NCI-H345 treated with DMSO at 0.1 percent for 48 hours (cell line): ENCODE measurements around the gene ASCC2.
"Not testable (repeated sequence)": the region's sequence is repeated elsewhere in the genome, so short reads cannot be mapped to it uniquely, and the experiment has no call there.

Experiments
- DNase-seq: peaks from one replicate; lab custom pipeline; 2025; ENCODE audit not compliant: unreplicated experiment; lab: John Stamatoyannopoulos, UW

ASCC2 gene, protein sequence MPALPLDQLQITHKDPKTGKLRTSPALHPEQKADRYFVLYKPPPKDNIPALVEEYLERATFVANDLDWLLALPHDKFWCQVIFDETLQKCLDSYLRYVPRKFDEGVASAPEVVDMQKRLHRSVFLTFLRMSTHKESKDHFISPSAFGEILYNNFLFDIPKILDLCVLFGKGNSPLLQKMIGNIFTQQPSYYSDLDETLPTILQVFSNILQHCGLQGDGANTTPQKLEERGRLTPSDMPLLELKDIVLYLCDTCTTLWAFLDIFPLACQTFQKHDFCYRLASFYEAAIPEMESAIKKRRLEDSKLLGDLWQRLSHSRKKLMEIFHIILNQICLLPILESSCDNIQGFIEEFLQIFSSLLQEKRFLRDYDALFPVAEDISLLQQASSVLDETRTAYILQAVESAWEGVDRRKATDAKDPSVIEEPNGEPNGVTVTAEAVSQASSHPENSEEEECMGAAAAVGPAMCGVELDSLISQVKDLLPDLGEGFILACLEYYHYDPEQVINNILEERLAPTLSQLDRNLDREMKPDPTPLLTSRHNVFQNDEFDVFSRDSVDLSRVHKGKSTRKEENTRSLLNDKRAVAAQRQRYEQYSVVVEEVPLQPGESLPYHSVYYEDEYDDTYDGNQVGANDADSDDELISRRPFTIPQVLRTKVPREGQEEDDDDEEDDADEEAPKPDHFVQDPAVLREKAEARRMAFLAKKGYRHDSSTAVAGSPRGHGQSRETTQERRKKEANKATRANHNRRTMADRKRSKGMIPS

DNA sequence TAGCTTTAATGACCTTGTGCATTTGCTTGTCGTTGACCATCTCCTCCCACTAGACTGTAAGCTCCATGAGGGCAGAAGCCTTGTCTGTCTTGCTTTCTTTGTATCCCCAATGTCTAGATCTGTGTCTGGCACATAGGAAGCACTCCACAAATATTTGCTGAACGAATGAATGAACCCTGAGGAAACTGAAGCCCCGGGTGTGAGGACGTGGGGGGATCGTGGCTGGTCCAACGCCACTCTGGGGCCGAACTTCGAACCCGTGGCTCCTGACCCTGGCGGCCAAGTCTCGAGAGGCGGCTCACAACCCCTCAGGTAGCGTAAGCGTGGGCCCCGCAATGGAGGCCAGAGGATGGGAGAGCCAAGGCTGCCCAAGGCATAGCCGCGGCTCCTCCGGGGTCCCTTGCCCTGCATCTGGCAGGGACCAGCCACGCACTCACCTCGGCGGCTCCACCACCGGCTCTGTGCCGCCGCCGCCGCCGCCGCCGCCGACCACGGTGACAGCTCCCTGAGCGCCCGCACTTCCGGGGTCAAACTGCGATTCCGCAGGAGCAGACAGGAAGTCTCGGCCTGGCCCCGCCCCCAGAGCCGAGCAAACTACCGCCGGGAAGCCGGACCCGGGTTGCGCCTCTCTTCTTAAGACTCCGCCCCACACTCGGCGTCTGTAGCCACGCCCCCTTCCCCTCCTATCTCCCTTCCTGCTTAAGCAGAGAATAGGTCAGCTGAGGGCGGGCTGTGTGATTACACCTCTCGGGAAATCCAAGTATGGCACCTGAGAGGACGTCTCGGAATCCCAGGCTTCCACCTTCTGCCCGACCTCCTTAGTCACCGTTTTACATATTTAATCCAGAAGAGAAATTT, at the start of gene ASCC2:
TSS of gene ASCC2 (minus strand) at position 534 of the 858 bp plus-strand sequence. CDS start 5,949 bp downstream, outside the sequence.
- peak; percentile 84 for DNase-seq

DNA sequence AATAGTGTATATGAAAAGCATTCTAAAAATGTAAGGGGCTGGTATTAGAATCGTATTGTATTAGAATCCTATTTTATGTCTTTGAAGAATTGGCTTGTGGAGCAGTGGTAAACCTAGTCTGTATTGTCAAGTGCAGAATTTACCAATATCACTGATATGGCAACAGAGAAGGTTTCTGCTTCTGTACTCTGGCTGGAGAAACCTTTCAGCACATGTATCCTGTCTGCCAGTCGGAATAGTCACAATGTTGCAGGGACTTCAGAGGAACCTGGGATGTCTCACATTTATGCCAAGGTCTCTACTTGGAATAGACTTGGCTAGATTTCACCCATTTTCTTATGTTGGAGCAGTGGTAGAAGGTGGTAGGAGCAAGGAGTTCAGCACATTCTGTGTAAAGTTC, 49.3 kb upstream of the ASCC2 start:
- DNase-seq, result no peak

DNA sequence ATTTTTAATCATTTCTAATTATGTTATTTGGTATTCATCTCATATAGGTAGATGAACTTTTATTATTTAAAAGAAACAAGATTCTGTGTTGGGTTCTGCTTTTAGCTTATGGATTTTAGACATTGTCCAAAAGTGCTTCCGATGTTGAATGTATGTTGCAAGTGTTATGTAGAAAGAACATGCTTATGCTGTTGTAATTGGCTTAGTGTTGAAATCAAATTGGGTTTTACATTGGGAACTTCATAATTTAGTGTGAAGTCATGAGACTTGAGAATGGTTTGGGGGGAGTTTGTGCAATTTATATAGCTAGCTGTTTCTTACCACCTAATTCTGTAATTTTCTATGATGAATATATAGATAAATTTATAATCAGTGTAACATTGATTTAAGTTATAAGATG, 48.5 kb upstream of the ASCC2 start:
- no peak for DNase-seq

DNA sequence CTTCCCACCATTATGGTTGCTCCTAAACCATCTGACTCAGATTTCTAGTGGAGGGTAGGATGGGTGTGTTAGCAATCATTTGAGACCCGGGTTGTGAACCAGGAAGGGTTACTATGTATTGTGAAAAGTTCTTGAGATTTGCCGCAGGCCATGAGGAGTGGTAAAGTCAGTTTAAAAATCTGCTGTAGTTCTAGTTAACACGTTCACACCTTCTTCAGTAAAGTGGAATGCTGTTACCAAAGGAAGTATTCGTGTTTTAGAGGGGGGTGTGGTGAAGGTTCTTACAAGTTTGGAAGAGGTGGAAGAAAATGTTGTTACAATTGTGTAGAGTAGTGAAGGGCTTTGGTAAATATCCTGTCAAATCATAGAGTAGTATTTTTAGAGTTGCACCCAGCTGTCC, 47.5 kb upstream of the ASCC2 start:
- DNase-seq, result no peak

DNA sequence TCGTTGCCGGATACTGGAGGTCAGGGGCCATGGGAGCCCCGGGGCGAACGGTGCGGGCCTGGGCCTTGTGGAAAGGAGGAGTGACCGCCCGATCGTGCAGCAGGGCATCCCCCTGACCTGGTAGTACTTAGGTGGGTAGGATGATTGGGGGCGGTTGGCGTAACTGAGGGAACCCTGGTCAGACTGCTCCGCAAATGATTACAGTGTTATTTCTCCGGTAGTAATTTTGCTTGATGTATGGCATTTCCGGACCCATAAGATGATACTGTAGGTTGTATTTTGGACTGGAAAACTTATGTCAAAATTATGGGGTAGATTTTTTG, 45.7 kb upstream of the ASCC2 start:
- DNase-seq, result no peak

DNA sequence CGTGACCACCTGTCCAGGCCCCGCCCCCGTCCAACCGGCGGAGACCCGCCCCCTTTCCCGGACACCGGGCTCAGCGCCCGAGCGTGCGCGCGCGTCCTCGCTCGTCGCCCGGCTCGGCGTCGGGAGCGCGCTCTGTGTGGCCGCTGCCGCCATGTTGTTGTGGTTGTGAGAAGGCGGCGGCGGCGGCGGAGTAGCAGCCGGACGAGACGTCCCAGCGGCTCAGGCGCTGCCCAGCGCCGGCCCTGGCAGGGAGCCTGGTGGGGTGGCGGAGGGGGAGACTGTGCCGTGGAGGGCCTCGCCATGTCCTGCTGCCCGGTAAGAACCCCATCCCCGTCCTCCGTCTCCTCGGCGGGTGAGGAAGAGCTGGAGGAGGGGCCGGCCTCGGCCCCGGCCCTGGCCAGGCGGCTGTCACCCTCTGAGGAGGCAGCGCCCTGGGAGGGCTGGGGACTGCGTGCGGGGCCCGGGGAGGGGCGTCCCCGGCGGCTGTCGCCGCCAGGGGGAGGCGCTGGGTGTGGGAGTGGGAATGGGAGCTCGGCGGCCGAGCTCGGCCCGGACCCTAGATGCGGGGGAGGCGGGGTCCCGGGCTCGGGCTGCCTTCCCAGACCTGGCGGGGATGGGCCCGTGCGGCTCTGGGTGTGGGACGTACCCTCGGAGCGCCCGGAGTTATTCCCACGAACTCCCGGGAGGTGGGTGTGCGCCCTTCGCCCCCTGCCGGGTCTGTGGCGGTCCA, 45.1 kb upstream of the ASCC2 start, which contains the start of gene MTMR3:
TSS of gene MTMR3 (plus strand) at position 130 of the 730 bp plus-strand sequence. CDS start 87,886 bp downstream, outside the sequence.
- peak; percentile 65 for DNase-seq

DNA sequence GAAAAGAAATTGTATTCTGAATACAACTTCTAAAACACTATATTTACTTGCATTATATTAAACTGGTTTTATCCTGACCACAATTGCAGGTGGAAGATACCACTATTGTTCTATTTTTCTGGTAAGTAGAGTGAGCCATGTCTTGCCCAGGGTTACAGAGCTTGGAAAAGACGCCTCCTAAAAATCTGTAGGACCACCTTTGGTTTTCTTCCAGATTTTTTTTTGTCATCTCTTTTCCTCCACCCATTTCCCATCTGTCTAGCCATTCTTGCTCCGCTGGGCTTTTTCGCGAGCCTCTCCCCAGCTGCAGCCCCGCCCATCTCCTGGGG, 44.6 kb upstream of the ASCC2 start:
- no peak for DNase-seq

DNA sequence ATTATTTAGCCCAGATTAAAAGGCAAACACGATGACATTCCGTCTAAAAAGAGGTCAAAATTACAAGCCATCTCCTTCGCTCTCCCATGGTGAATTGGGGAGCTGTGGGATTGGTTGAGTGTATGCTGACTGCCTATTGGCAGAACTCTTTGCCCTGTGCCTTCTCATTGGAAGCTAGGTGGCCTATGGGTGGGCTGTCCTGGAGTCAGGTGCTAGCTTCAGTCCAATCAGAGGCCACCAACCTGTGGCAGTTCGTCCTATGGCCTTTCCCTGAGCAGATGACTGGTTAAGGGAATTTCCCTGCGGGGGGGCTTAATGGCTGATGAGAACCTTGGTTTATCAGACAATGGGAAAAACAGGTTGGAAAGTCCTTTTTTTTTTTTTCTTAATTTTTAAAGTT, 41.7 kb upstream of the ASCC2 start:
- no peak for DNase-seq

DNA sequence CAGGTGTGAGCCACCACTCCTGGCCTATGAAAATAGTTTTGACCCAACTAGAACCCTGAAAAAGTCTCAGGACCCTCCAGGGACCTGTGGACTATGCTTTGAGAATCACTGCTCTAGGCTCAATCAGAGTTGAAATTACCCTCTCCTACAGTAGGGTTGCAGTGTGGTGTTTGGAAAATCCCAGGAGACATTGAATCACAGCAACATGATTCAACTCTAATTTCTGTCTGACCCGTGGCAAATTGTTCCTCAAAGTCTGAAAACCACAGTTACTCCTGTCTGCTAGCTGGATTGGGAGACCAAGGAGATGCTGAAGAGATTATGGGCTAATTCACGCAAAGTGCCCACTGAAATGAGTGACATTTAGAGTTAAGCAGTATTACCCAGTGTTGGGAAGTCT, 39.5 kb upstream of the ASCC2 start:
- no peak for DNase-seq

DNA sequence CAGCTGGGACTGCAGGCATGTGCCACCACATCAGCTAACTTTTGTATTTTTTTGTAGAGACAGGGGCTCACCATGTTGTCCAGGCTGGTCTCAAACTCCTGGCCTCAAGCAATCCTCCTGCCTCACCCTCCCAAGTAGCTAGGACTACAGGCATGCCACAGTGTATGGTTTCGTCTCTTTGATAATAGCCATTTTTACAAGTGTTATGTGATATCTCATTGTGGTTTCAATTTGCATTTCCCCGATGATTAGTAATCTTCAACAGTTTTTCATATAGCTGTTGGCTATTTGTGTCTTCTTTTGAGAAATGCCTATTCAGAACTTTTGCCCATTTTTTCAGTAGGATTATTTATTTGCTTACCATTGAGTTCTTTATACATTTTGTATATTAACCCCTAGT, 35.9 kb upstream of the ASCC2 start:
- no peak for DNase-seq

DNA sequence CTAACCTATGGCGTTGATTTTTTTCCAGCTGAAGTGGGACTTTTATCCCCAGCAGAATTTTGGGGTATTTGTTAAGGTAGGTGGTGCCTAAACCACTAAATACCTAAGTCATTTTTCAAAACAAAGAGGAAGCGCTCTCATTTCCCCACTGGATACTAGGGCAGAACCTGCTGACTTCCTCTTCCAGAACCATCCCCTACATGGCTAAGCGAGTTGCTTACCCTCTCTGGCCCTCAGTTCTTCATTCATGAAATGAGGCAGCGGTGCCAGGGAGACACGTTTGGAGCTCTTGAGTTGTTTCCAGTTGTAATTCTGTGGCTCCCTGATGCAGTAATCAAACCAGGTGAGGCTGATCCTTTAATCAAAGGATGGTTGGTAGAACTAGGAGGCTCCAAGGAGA, 34.9 kb upstream of the ASCC2 start:
- no peak for DNase-seq

DNA sequence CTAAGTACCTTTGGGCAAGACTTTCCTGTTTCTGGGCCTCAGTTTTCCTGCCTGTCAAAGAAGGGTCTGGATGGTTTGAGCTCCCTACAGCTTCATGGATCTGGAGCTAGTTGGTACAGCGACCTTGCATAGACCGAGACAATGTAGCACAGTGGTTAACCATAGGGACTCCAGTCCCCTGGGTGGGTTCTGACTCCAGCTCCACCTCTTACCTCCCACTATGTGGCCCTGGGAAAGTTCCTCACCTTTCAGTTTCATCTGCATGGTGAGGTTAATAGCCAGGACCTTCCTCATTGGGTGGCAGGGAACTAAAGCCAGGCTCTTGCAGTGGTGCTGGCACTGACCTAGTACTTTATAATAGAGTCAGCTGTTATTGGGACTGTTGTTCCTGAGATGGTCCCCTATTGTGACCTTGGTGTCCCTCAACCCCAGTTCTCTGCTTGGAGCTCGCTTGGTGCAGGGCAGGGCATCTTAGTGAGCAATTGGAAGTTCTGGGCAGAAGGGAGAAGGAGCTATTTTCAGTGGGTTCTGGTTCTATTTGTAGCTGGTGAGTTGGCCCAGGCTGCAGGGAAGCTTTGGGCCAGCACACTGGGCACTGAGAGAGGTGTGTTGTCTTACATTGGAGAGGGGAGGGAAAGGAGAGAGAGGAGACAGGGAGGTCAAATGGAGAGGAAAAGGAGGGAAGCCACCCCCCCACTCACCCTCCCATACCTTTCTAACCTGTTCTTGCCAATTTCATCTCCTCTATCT, 34.2 kb upstream of the ASCC2 start:
- DNase-seq, result no peak

DNA sequence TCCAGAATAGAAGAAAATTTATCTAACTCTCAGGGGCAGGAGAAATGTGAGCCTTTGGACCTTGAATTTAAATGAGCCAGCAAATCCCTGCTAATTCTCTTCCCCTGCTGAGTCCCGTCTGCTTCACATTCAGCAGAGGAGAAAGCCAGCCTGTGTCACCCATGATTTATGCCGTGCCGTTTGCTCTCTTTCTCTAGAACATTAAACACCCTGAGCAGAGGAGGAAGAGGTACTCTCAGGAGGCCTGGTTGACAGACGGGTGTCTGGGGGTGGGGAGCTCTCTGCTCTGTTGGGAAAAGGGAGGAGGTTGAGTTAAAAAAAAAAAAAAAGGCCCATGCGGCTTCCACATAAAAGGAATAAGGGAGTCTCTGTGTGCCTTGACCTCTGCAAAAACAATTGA, 33.6 kb upstream of the ASCC2 start:
- DNase-seq, result peak; percentile 33

DNA sequence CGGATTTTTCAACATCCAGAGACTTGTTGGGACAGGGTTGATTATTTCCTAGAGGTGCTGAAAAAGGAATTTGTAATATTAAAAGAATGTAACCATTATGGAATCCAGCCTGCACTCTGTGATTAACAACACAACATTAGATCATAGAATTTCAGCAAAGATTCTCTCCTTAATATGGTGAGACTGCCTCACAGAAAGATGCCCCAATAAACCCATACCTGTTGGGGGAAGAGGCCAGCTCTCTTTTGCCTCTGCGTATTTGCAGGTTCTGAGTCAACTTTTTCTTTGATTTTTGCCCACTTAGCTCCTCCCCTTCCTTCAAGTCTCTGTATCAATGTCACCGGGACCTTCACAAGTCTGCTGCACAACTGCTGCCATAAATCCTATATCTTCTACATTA, 32.5 kb upstream of the ASCC2 start:
- DNase-seq, result no peak

DNA sequence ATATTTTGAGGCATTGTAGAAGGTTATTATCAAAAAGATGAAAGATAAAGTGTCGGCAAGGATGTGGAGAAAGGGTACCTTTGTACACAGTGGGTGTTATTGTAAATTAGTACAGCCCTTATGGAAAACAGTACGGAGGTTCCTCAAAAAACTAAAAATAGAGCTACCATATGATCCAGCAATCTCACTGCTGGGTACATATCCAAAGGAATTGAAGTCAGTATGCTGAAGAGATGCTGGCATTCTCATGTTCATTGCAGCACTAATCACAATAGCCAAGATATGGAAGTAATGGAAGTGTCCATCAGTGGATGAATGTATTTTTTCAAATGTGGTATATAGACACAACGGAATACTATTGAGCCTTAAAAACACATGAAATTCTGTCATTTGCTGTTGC, 29.8 kb upstream of the ASCC2 start:
- no peak for DNase-seq

DNA sequence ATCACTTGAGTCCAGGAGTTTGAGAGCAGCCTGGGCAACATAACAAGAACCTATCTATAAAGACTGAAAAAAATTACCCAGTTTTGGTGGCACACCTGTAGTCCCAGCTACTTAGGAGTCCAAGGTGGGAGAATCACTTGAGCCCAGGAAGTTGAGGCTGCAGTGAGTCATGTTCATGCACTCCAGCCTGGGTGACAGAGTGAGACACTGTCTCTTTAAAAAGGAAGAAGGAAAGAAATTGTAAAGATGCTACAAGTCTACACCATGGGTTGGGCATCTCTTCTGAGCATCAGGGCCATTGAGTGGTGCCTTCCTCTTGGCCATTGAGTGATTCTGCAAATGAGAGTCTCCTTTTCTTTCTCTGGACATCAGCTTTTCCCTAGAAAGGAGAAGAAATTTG, 29.2 kb upstream of the ASCC2 start:
- DNase-seq, result no peak

DNA sequence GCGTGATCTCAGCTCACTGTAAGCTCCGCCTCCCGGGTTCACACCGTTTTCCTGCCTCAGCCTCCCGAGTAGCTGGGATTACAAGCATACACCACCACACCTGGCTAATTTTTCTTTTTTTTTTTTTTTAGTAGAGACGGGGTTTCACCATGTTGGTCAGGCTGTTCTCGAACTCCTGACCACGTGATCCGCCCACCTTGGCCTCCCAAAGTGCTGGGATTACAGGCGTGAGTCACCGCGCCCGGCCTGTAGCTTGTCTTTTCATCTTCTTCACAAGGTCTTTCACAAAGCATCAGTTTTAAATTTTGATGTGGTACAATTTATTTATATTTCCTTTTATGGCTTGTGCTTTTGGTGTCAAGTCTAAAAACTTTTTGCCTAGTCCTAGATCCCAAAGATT, 27.5 kb upstream of the ASCC2 start:
- DNase-seq, result not testable (repeated sequence)

DNA sequence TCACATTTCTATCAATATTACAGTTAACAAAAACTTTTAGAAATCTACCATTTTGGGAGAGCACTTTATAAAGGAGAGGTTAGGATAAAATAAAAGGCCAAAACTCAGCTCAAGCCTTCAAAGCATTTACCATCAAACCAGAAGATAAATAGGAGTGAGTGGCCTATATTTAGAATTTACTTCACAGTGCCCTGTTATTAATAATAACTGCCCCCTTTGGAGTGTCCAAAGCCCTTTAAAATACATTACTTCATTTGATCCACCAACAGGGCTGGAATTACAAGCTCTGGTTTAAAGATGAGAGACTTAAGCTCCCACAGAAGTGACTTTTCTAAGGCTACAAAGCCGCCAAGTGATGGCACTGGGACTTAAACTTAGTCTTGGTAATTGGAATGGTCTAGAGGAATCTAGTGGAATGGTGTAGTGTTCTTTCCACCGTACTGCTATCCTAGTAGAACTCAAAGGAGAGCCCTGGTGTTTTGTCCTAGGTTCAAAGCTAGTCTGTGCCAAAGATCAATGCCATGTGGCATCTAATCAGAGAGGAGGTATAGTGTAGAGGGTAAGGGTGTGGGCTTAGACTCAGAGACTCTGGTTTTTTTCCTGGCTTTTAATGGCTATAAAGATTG, 23.7 kb upstream of the ASCC2 start:
- DNase-seq, result no peak

DNA sequence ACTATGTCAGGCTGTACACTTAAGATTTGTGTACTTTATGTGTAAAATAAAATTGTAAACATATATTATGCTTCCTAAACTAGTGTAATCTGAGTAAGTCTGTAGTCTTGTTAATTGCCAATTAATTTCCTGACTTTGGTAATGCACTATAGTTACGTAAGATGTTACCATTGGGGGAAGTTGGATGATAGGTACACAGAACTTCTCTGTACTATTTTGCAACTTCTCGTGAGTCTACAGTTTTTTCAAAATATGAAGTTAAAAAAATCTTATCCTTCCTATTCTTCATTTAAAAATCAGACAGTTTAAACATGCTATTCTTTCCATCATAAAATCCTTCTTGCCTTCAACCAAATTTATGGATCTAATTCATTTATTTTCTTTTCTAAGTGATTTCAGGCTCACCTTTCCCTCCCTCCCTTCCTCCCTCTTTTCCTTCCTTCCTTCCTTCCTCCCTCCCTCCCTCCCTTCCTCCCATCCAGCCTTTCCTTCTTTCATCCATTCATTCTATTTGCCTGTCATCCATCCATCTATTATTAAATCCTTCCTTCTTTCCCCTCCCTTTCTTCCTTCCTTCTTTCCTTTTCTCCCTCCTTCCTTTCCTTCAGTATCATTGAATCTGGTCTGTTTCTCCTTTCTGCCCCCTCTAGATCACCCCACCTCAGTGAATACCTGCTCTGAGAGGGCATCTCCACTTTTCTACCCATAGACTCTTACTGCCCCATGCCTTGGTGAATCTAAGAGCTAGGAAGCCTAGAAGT, 22.1 kb upstream of the ASCC2 start:
- DNase-seq, result no peak
